ENCODE measurements around the gene ZFP36L2.
A peak's percentile ranks its signal among the peaks of the same experiment; 100 is the strongest.

ZFP36L2 gene

GRCh38 chr2:43226558-43226954, at the start of gene ZFP36L2:
Gene ZFP36L2 (minus strand): TSS chr2:43226606. CDS start chr2:43226315, 291 bp downstream.
- DNase-seq: peak; percentile 95

- no peak for DNase-seq
Observed at GRCh38 chr2:43274721-43275120, 48.3 kb upstream of the ZFP36L2 start.

GRCh38 chr2:43274055-43274454, 47.6 kb upstream of the ZFP36L2 start:
- DNase-seq: peak; percentile 38

GRCh38 chr2:43273529-43273928, 47.1 kb upstream of the ZFP36L2 start:
- peak; percentile 52 for DNase-seq

GRCh38 chr2:43270930-43271615, 44.7 kb upstream of the ZFP36L2 start:
- DNase-seq: no peak

- DNase-seq: no peak
Observed at GRCh38 chr2:43270461-43270860, 44.1 kb upstream of the ZFP36L2 start.

GRCh38 chr2:43269706-43270105, 43.3 kb upstream of the ZFP36L2 start:
- DNase-seq: peak; percentile 71

GRCh38 chr2:43269074-43269572, 42.7 kb upstream of the ZFP36L2 start:
- DNase-seq: peak; percentile 98

- no peak for DNase-seq
Observed at GRCh38 chr2:43268066-43268953, 41.9 kb upstream of the ZFP36L2 start.

- DNase-seq: no peak
Observed at GRCh38 chr2:43267381-43267780, 41.0 kb upstream of the ZFP36L2 start.

GRCh38 chr2:43266711-43267111, 40.3 kb upstream of the ZFP36L2 start:
- no peak for DNase-seq

GRCh38 chr2:43265421-43265820, 39.0 kb upstream of the ZFP36L2 start:
- DNase-seq: no peak

GRCh38 chr2:43265001-43265400, 38.6 kb upstream of the ZFP36L2 start:
- DNase-seq: no peak

GRCh38 chr2:43262951-43263350, 36.5 kb upstream of the ZFP36L2 start:
- no peak for DNase-seq

GRCh38 chr2:43262239-43262638, 35.8 kb upstream of the ZFP36L2 start:
- no peak for DNase-seq

- no peak for DNase-seq
Observed at GRCh38 chr2:43259512-43259911, 33.1 kb upstream of the ZFP36L2 start.

- no peak for DNase-seq
Observed at GRCh38 chr2:43258547-43259156, 32.2 kb upstream of the ZFP36L2 start.

- DNase-seq: no peak
Observed at GRCh38 chr2:43255296-43255910, 29.0 kb upstream of the ZFP36L2 start.

GRCh38 chr2:43254331-43254730, 27.9 kb upstream of the ZFP36L2 start:
- no peak for DNase-seq

- peak; percentile 76 for DNase-seq
Observed at GRCh38 chr2:43251171-43251731, 24.8 kb upstream of the ZFP36L2 start.

GRCh38 chr2:43250015-43250414, 23.6 kb upstream of the ZFP36L2 start:
- DNase-seq: no peak

GRCh38 chr2:43248621-43249020, 22.2 kb upstream of the ZFP36L2 start:
- no peak for DNase-seq

- DNase-seq: no peak
Observed at GRCh38 chr2:43246641-43247040, 20.2 kb upstream of the ZFP36L2 start.

All from EL (cell line).